Spleen (tissue), 11 donors: ENCODE data around the gene PDE1A. TPM values are rescaled to one million over a fixed set of nuclear protein-coding genes. Genes with fewer than 3 reads are reported as not detected.

Source experiments
- DNase-seq: peaks from one replicate; pipeline ENCODE4 v3.0.0-alpha.2; 2020
- H3K27ac ChIP-seq, 8 donors: fragments of 200-600 bp; sonication (generic) in 7 of 8; 1 replicate in 4 of 8; 2 replicates in 4 of 8; pipeline versions ENCODE4 v1.5.0 to v1.8.0; 2016 to 2021; ENCODE audit warnings: inconsistent platforms in 4 of 8, mild to moderate bottlenecking in 4 of 8, moderate library complexity in 1 of 8
- H3K27me3 ChIP-seq, 7 donors: fragments of 200-600 bp; sonication (generic) in 6 of 7; replicated peaks in 1 of 7; 1 replicate in 4 of 7; 2 replicates in 3 of 7; pipeline versions ENCODE4 v1.5.0 to v1.8.0; 2016 to 2021; ENCODE audit warnings: inconsistent platforms in 3 of 7, mild to moderate bottlenecking in 1 of 7
- H3K36me3 ChIP-seq, 6 donors: fragments of 200-600 bp; sonication (generic) in 5 of 6; 1 replicate in 4 of 6; 2 replicates in 2 of 6; pipeline versions ENCODE4 v1.5.0 to v1.8.0; 2016 to 2021; ENCODE audit warnings: inconsistent platforms in 2 of 6
- H3K4me1 ChIP-seq, 6 donors: fragments of 200-600 bp; sonication (generic) in 5 of 6; 1 replicate in 3 of 6; 2 replicates in 3 of 6; pipeline versions ENCODE4 v1.5.0 to v1.8.0; 2016 to 2021; ENCODE audit warnings: inconsistent platforms in 3 of 6
- H3K4me3 ChIP-seq, 8 donors: fragments of 200-600 bp; sonication (generic) in 7 of 8; 1 replicate in 4 of 8; 2 replicates in 4 of 8; pipeline versions ENCODE4 v1.5.0 to v1.8.0; 2016 to 2021; ENCODE audit warnings: inconsistent platforms in 4 of 8, mild to moderate bottlenecking in 4 of 8, moderate library complexity in 2 of 8
- H3K9me3 ChIP-seq, 8 donors: fragments of 200-600 bp; sonication (generic) in 7 of 8; 1 replicate in 4 of 8; 2 replicates in 4 of 8; pipeline versions ENCODE4 v1.5.0 to v1.8.0; 2016 to 2021; ENCODE audit warnings: inconsistent platforms in 4 of 8
- POLR2A ChIP-seq, 3 donors: fragments of 450-650 bp; IDR thresholded peaks; one replicate each; pipeline ENCODE4 v1.5.1; 2017; ENCODE audit warnings: antibody characterized with exemption in 3 of 3, mild to moderate bottlenecking in 1 of 3
- POLR2AphosphoS5 ChIP-seq, 3 donors: sonication (generic); formaldehyde crosslinking; IDR thresholded peaks; one replicate each; pipeline ENCODE4 v1.5.1; 2017; ENCODE audit warnings: antibody characterized with exemption in 3 of 3
- WGBS, 5 donors: extraction: QIAGEN DNeasy Blood & Tissue Kit in 3 of 5; methylation state at CpG; one replicate each; pipeline versions ENCODE4 v1.1.5 to v1.1.7; 2013 to 2018; 5-methylcytosine and 5-hydroxymethylcytosine counted together
- intact Hi-C: fragments of 100-400 bp; cut with DNase I; formaldehyde crosslinking; loops from one replicate; pipeline ENCODE4 v1.15.0; 2023; ENCODE audit warnings: low total_unique reads
- polyA plus RNA-seq, 3 donors: library from polyadenylated mRNA; stranded (reverse); fragments of 200-250 nt; gene quantifications; one replicate each; pipeline ENCODE4 v1.2.1, GENCODE V29; 2013
- total RNA-seq, 7 donors: library from RNA; depleted of rRNA in 3 of 7; stranded (reverse); fragments of >200 nt in 3 of 7; fragmentation: NEBNext Ultra II Directional in 4 of 7; extraction: Animal tissue kit (Norgen Biotek cat#: 25700) in 4 of 7; gene quantifications; one replicate each; pipeline versions ENCODE4 v1.1.0 to v1.2.1, GENCODE V29; 2016 to 2021
- TF ChIP-seq, protein P1 (sequence below), 11 experiments: fragments of 200-600 bp in 7 of 11; fragments of 450-650 bp in 4 of 11; sonication (generic) in 4 of 11; IDR thresholded peaks in 8 of 11; conservative IDR thresholded peaks in 3 of 11; 1 replicate in 7 of 11; 2 replicates in 4 of 11; pipeline versions ENCODE4 v1.4.0 to v1.8.0; 2016 to 2021; ENCODE audit warnings: antibody characterized with exemption in 11 of 11, inconsistent platforms in 4 of 11, mild to moderate bottlenecking in 1 of 11
- donor health status: healthy with polysubstance abuse.
- donor health status: DM: no; HTN: no; CAD: no; lungs with moderate emphysema.
- donor health status: DM: no; HTN: no; CAD: no.
- donor health status: Bipolar disorder and iron deficiency.
- donor health status: healthy.
- donor health status: DM: no; HTN: no; CAD: no.
- donor health status: DM: yes; HTN: yes; CAD: no.

PDE1A gene
- total and polyA plus RNA-seq, 10 donors = 1.5 to 7.8 (median 2.8) TPM

DNA sequence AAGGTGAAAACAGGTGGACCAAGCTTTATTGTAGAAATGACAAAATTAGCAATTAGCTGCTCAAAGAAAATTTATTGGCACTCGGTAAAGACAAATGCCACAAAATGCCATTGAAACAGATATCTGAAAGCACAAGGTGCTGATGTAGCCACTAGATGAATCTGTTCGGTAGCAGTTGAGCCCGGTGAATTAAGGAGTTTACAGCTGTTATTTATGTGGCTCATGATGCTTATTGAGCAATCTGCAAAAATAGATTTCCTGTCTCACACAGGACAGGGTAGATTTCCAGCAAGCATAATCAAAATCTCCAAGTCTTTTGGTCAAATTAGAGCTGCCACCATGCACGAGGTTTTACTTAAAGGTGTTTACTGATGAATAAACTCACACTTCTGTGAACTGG, 259.0 kb downstream of the PDE1A start:
- H3K36me3 ChIP-seq = no peaks in the 10 kb centered on the region
- DNase-seq = no peak
- no peaks in the 10 kb centered on the region for H3K9me3 ChIP-seq
- TF ChIP-seq POLR2AphosphoS5 (IDR thresholded peaks at IDR 0.05) (no peak), POLR2A (IDR thresholded peaks at IDR 0.05) (no peak)
- TF ChIP-seq, protein P1, sequence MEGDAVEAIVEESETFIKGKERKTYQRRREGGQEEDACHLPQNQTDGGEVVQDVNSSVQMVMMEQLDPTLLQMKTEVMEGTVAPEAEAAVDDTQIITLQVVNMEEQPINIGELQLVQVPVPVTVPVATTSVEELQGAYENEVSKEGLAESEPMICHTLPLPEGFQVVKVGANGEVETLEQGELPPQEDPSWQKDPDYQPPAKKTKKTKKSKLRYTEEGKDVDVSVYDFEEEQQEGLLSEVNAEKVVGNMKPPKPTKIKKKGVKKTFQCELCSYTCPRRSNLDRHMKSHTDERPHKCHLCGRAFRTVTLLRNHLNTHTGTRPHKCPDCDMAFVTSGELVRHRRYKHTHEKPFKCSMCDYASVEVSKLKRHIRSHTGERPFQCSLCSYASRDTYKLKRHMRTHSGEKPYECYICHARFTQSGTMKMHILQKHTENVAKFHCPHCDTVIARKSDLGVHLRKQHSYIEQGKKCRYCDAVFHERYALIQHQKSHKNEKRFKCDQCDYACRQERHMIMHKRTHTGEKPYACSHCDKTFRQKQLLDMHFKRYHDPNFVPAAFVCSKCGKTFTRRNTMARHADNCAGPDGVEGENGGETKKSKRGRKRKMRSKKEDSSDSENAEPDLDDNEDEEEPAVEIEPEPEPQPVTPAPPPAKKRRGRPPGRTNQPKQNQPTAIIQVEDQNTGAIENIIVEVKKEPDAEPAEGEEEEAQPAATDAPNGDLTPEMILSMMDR (IDR thresholded peaks at IDR 0.05 in 8 of 11, conservative IDR thresholded peaks at IDR 0.05 in 3 of 11) = no peak
- H3K4me3 ChIP-seq = no peak overlapping the region
- H3K4me1 ChIP-seq = no peaks in the 10 kb centered on the region
- H3K27me3 ChIP-seq = no peaks in the 10 kb centered on the region
- H3K27ac ChIP-seq = no peak overlapping the region
- intact Hi-C loops = no loop called here
- WGBS, 5 donors = 80 to 88% (median 84%) methylated on average over 4 of the region's 4 CpGs

DNA sequence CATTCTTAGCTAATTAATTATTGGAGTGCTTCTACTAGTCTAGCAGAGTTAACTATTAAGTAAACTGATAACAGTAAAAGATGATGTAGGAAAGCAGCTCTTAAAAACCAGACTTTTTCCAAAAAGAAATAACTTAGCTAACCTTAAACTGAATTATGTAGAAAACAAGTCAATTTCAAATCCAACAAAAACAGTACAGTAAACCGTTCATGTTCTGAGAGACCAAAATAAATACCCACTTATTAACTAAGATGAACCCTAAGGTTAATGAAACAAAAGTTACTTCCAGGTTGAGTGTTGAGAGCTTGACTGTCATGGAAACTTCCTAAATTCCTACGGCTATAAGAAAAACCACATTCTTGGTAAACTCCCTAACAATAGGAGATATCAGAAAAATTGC, 260.0 kb downstream of the PDE1A start:
- intact Hi-C loops = no loop called here
- Histone ChIP-seq H3K4me3 (no peak overlapping the region), H3K4me1 (no peaks in the 10 kb centered on the region), H3K9me3 (no peaks in the 10 kb centered on the region), H3K27me3 (no peaks in the 10 kb centered on the region), H3K36me3 (no peaks in the 10 kb centered on the region), H3K27ac (no peak overlapping the region)
- WGBS, 5 donors = 72 to 78% (median 75%) methylated on average over 2 of the region's 2 CpGs
- no peak for TF ChIP-seq POLR2AphosphoS5 (IDR thresholded peaks at IDR 0.05)
- TF ChIP-seq, protein P1 (IDR thresholded peaks at IDR 0.05 in 8 of 11, conservative IDR thresholded peaks at IDR 0.05 in 3 of 11) = no peak
- no peak for TF ChIP-seq POLR2A (IDR thresholded peaks at IDR 0.05)
- DNase-seq = no peak

DNA sequence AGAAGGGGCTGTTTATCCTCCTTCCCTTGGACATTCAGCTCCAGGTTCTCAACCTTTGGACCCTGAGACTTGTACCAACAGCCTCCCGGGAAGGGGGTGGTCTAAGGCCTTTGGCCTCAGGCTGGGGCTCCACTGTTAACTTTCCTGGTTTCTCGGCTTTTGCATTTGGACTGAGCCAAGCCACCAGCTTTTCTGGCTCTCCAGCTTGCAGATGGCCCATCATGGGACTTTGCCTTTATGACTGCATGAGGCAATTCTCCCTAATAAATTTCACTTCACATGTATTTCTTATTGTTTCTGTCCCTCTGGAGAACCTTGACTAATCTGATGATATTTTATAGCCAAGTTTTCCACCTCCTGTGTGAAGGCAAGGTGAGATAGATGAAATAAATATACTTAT, 260.4 kb downstream of the PDE1A start:
- intact Hi-C loops = no loop called here
- no peak overlapping the region for H3K4me3 ChIP-seq
- 81 to 97% (median 88%) methylated on average over 2 of the region's 2 CpGs for WGBS, 5 donors

DNA sequence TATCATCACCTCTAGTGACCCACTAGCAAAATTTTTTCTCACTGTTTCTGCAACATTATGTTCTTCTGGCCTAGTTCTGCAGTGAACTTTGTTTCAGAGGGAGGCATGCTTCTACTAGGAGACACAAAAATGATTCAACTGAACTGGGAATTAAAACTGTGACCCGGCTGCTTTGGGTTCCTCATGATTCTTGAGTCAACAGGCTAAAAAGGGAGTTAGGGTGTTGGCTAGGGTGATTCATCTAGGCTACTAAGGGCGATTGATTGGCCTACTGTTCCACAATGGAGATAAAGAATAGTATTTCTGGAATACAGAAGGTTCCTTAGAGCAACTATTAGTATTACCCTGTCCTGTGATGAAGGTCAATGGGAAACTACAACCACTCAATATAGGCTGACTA, 261.6 kb downstream of the PDE1A start:
- Histone ChIP-seq H3K36me3 (no peaks in the 10 kb centered on the region), H3K27ac (no peak overlapping the region), H3K9me3 (no peaks in the 10 kb centered on the region), H3K4me3 (no peak overlapping the region), H3K27me3 (no peaks in the 10 kb centered on the region), H3K4me1 (no peaks in the 10 kb centered on the region)
- TF ChIP-seq, protein P1 (IDR thresholded peaks at IDR 0.05 in 8 of 11, conservative IDR thresholded peaks at IDR 0.05 in 3 of 11) = no peak
- TF ChIP-seq POLR2A (IDR thresholded peaks at IDR 0.05) (no peak), POLR2AphosphoS5 (IDR thresholded peaks at IDR 0.05) (no peak)
- DNase-seq = no peak
- intact Hi-C loops = no loop called here
- WGBS, 5 donors = 79 to 94% (median 85%) methylated on average over 2 of the region's 2 CpGs

More for the DNA sequence above, 260.4 kb downstream of the PDE1A start:
- H3K27ac ChIP-seq = no peak overlapping the region
- H3K27me3 ChIP-seq = no peaks in the 10 kb centered on the region
- H3K4me1 ChIP-seq = no peaks in the 10 kb centered on the region
- TF ChIP-seq POLR2AphosphoS5 (IDR thresholded peaks at IDR 0.05) (no peak), POLR2A (IDR thresholded peaks at IDR 0.05) (no peak)
- TF ChIP-seq, protein P1 (IDR thresholded peaks at IDR 0.05 in 8 of 11, conservative IDR thresholded peaks at IDR 0.05 in 3 of 11) = no peak
- DNase-seq = no peak
- no peaks in the 10 kb centered on the region for H3K36me3 ChIP-seq
- H3K9me3 ChIP-seq = no peaks in the 10 kb centered on the region
